ENCODE measurements around the gene FAM107A. TPM values are rescaled to one million over a fixed set of nuclear protein-coding genes. Genes with fewer than 3 reads are reported as not detected.
"Not testable (repeated sequence)": the region's sequence is repeated elsewhere in the genome, so short reads cannot be mapped to it uniquely, and the experiment has no call there.

FAM107A gene
- polyA plus RNA-seq, 1 donor (not counting 4 experiments of a cell fraction or from before 2014, with no cell fraction given) = not detected

- dilution Hi-C loops (cut with MboI; ENCODE audit: extremely low pct_ligation_motif_present, low sequenced_read_pairs) = no loop called here
- H3K27ac ChIP-seq (ENCODE audit: control insufficient read depth, insufficient read depth, low read length) = no peak overlapping the region
Measured at GRCh38 chr3:58529516-58530353, 47.5 kb downstream of the FAM107A start.

GRCh38 chr3:58528629-58529028, 48.6 kb downstream of the FAM107A start:
- H3K9ac ChIP-seq (ENCODE audit: control insufficient read depth, extremely low read depth, insufficient read depth, low read length) = no peak overlapping the region
- peak overlapping the region; percentile 15 for H2AFZ ChIP-seq (ENCODE audit: control insufficient read depth, low read length)
- no peaks in the 10 kb centered on the region for H4K20me1 ChIP-seq (ENCODE audit: control insufficient read depth, extremely low read depth, insufficient read depth, low read length)
- DNase-seq (ENCODE audit: low read depth, low spot score) (peak; percentile 5), FAIRE-seq (peak; percentile 81)
- no peaks in the 10 kb centered on the region for H3K9me1 ChIP-seq (ENCODE audit: control insufficient read depth, extremely low read depth, insufficient read depth, low read length)
- H3K27me3 ChIP-seq (ENCODE audit: control insufficient read depth, extremely low read depth, insufficient read depth, low read length) = no peaks in the 10 kb centered on the region
- H3K9me3 ChIP-seq (ENCODE audit: control insufficient read depth, low read depth, low read length) = no peaks in the 10 kb centered on the region
- H3K36me3 ChIP-seq (ENCODE audit: control insufficient read depth in 2 of 2, extremely low read depth in 1 of 2, insufficient read depth in 2 of 2, low read length in 2 of 2) = no peaks in the 10 kb centered on the region
- no peak for TF ChIP-seq CTCF (optimal IDR thresholded peaks at IDR 0.05 in 1 of 3, IDR thresholded peaks at IDR 0.05 in 1 of 3, conservative IDR thresholded peaks at IDR 0.05 in 1 of 3; ENCODE audit: extremely low read depth in 1 of 3, insufficient read depth in 2 of 3, low read length in 3 of 3)
- no peak for TF ChIP-seq EZH2 (IDR thresholded peaks at IDR 0.05; ENCODE audit: low read length)
- no peaks in the 10 kb centered on the region for H3K79me2 ChIP-seq (ENCODE audit: control insufficient read depth, insufficient read depth, low read length)
- H3K27ac ChIP-seq (ENCODE audit: control insufficient read depth, insufficient read depth, low read length) = no peak overlapping the region
- H3K4me2 ChIP-seq (ENCODE audit: control insufficient read depth, extremely low read depth, insufficient read depth, low read depth, low read length) = no peak overlapping the region
- H3K4me3 ChIP-seq (ENCODE audit: control insufficient read depth in 2 of 3, extremely low read depth in 1 of 3, insufficient read depth in 2 of 3, low read depth in 1 of 3, low read length in 3 of 3) = no peak overlapping the region
- peaks cover 22% of the 10 kb centered on the region for H3K4me1 ChIP-seq (ENCODE audit: control insufficient read depth, extremely low read depth, insufficient read depth, low read length)
- dilution Hi-C loops (cut with MboI; ENCODE audit: extremely low pct_ligation_motif_present, low sequenced_read_pairs) = no loop called here

More at GRCh38 chr3:58529516-58530353, 47.5 kb downstream of the FAM107A start:
- Histone ChIP-seq H3K4me3 (ENCODE audit: control insufficient read depth in 2 of 3, extremely low read depth in 1 of 3, insufficient read depth in 2 of 3, low read depth in 1 of 3, low read length in 3 of 3) (no peak overlapping the region), H3K9me3 (ENCODE audit: control insufficient read depth, low read depth, low read length) (no peaks in the 10 kb centered on the region), H3K79me2 (ENCODE audit: control insufficient read depth, insufficient read depth, low read length) (no peaks in the 10 kb centered on the region), H3K36me3 (ENCODE audit: control insufficient read depth in 2 of 2, extremely low read depth in 1 of 2, insufficient read depth in 2 of 2, low read length in 2 of 2) (no peaks in the 10 kb centered on the region), H3K4me1 (ENCODE audit: control insufficient read depth, extremely low read depth, insufficient read depth, low read length) (peaks cover 22% of the 10 kb centered on the region), H3K9ac (ENCODE audit: control insufficient read depth, extremely low read depth, insufficient read depth, low read length) (no peak overlapping the region), H3K9me1 (ENCODE audit: control insufficient read depth, extremely low read depth, insufficient read depth, low read length) (no peaks in the 10 kb centered on the region), H2AFZ (ENCODE audit: control insufficient read depth, low read length) (no peak overlapping the region), H3K27me3 (ENCODE audit: control insufficient read depth, extremely low read depth, insufficient read depth, low read length) (no peaks in the 10 kb centered on the region), H4K20me1 (ENCODE audit: control insufficient read depth, extremely low read depth, insufficient read depth, low read length) (no peaks in the 10 kb centered on the region), H3K4me2 (ENCODE audit: control insufficient read depth, extremely low read depth, insufficient read depth, low read depth, low read length) (no peak overlapping the region)
- DNase-seq (ENCODE audit: low read depth, low spot score) = no peak
- TF ChIP-seq EZH2 (IDR thresholded peaks at IDR 0.05; ENCODE audit: low read length) (no peak), CTCF (optimal IDR thresholded peaks at IDR 0.05 in 1 of 3, IDR thresholded peaks at IDR 0.05 in 1 of 3, conservative IDR thresholded peaks at IDR 0.05 in 1 of 3; ENCODE audit: extremely low read depth in 1 of 3, insufficient read depth in 2 of 3, low read length in 3 of 3) (peak in 2 of 3 experiments; percentile 9 to 25)
- no peak for FAIRE-seq

GRCh38 chr3:58527440-58527839, 49.8 kb downstream of the FAM107A start:
- H3K9me3 ChIP-seq (ENCODE audit: control insufficient read depth, low read depth, low read length); H3K36me3 ChIP-seq (ENCODE audit: control insufficient read depth in 2 of 2, extremely low read depth in 1 of 2, insufficient read depth in 2 of 2, low read length in 2 of 2); H3K27ac ChIP-seq (ENCODE audit: control insufficient read depth, insufficient read depth, low read length); H3K9ac ChIP-seq (ENCODE audit: control insufficient read depth, extremely low read depth, insufficient read depth, low read length); dilution Hi-C loops (cut with MboI; ENCODE audit: extremely low pct_ligation_motif_present, low sequenced_read_pairs); H3K4me2 ChIP-seq (ENCODE audit: control insufficient read depth, extremely low read depth, insufficient read depth, low read depth, low read length); DNase-seq (ENCODE audit: low read depth, low spot score); H3K9me1 ChIP-seq (ENCODE audit: control insufficient read depth, extremely low read depth, insufficient read depth, low read length); H4K20me1 ChIP-seq (ENCODE audit: control insufficient read depth, extremely low read depth, insufficient read depth, low read length); H3K79me2 ChIP-seq (ENCODE audit: control insufficient read depth, insufficient read depth, low read length); FAIRE-seq; H2AFZ ChIP-seq (ENCODE audit: control insufficient read depth, low read length); H3K27me3 ChIP-seq (ENCODE audit: control insufficient read depth, extremely low read depth, insufficient read depth, low read length); H3K4me3 ChIP-seq (ENCODE audit: control insufficient read depth in 2 of 3, extremely low read depth in 1 of 3, insufficient read depth in 2 of 3, low read depth in 1 of 3, low read length in 3 of 3): not testable (repeated sequence)
- peaks cover 19% of the 10 kb centered on the region for H3K4me1 ChIP-seq (ENCODE audit: control insufficient read depth, extremely low read depth, insufficient read depth, low read length)
